ENCODE results near the gene BATF. TPM values are rescaled to one million over a fixed set of nuclear protein-coding genes. Genes with fewer than 3 reads are reported as not detected.

BATF gene
- total RNA-seq, result 0.16 and 0.50 TPM in 2 replicates

GRCh38 chr14:75522224-75522982 is at the start of gene BATF:
Gene BATF (plus strand): TSS chr14:75522469. CDS start chr14:75522683, 214 bp downstream.

GRCh38 chr14:75578102-75578785 is 56.0 kb downstream of the BATF start, which contains the start of gene FLVCR2:
Gene FLVCR2 (plus strand): TSS chr14:75578620. CDS start chr14:75578973, 353 bp downstream.

Other genes starting within 250 kb of the BATF start
- 1.6 and 116 TPM in 2 replicates for gene FOS, start 243.6 kb upstream of the BATF start, total RNA-seq
- gene JDP2, start 94.4 kb upstream of the BATF start, total RNA-seq, result 3.7 and 10.4 TPM in 2 replicates
- gene FLVCR2, start 56.2 kb downstream of the BATF start, total RNA-seq, result 1.6 and 1.9 TPM in 2 replicates
- gene ERG28, start 138.4 kb downstream of the BATF start, total RNA-seq, result 4.0 and 4.5 TPM in 2 replicates
- 26.1 and 56.9 TPM in 2 replicates for gene TTLL5, start 138.8 kb downstream of the BATF start, total RNA-seq